HUDEP-2 (cell line): ENCODE measurements around the gene SNRPB.
"Not testable (repeated sequence)": the region's sequence is repeated elsewhere in the genome, so short reads cannot be mapped to it uniquely, and the experiment has no call there.

ENCODE experiments used
- DNase-seq, 76 experiments: peaks; one replicate each; lab custom pipeline; 2025; ENCODE audit not compliant: unreplicated experiment in 76 of 76; lab: John Stamatoyannopoulos, UW

The SNRPB gene

DNA sequence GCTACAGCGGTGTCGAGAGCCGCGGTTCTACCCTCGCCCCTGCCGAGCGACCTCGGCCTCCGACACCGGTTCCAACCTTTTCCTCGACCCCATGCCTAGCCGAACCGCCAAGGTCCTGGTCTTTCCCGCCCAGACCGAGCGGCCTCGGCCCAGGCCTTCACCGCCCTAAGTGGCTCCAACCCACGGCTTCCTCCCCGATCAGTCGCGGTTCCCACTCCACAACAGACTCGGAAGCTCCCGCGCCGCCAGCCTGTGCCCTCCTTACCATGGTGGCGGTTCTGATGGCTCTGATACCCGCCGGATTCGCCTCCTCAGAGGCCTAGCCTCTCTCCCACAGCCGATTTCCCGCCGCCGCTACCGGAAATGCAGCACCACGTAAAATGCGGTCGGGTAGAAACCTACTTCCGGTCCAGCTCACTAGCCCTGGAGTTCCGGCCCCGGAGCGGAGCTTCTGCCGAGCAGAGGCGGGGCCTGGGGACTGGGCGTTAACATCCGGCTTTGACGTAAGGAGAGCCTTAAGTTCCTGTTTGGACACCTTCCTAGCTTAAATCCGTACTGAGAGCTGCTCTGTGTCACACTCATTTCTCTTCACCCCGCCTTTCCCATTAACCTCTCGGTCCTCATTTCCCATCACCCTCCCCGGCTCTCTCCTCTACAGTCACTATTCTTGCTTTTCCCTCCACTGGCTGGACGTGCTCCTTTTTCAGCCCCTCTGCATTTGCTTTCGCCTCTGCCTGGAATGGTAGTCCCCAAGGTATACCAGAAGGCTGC is at the start of gene SNRPB:
TSS of gene SNRPB (minus strand) at position 367 of the 771 bp plus-strand sequence. CDS start at position 268, 99 bp downstream.
- peak; percentile 45 to 98 (median 93) for DNase-seq

DNA sequence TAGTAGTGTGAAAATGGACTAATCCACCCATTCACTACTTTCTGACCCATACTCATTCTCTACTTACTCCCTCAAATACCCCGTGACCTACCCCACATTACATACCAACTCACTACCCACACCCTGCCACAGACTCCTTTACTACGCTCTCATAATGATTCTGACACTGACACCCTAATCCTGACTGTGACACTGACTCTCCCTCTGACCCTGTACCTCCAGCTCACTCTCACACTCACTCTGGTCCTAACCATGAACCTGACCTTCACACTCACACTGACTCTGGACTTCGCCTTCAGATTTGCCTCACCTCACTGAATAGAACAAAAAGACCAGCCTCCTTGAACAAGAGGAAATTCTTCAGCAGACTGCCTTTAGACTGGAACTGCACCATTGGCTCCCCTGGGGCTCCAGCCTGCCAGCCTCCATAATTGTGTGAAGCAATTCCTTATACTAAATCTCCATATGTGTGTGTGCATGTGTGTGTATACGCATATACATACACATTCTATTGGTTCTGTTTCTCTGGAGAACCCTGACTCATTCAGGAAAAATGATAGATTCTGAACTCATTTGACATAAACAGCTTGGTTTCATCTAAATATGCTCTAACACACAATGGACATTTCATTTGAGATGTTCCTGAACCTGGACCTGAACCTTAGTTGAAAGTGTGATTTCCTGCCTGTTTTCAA is 48.7 kb upstream of the SNRPB start:
- no peak for DNase-seq

DNA sequence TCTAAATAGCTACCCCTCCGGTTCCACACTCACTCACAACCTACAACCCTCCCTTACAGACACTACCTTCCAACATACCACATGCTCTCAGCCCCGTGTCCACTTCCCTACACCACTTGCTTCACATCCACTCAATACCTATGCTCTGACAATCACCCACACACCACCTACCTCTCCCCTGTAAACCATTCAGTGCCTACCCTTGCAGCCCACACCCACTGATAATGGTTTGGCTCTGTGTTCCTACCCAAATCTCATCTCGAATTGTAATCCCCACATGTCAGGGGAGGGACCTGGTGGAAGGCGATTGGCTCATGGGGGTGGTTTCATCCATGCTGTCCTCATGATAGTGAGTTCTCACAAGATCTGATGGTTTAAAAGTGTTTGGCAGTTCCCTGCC is 48.0 kb upstream of the SNRPB start:
- peak in 58 of 76 experiments; percentile 14 to 86 (median 42) for DNase-seq

DNA sequence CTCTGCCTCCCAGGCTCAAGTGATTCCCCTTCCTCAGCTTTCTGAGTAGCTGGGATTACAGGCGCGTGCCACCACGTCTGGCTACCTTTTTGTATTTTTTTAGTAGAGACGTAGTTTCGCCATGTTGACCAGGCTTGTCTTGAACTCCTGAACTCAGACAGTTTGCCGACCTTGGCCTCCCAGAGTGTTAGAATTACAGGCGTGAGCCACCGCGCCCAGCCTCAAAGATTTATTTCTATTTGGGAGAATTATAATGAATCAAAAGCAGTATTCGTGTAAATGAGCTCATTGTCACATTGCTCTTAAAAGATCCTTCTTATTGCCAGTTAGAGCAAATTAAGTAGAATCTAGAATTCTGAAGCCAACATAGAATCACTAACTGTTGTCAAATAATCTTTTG is 47.5 kb upstream of the SNRPB start:
- DNase-seq = no peak

DNA sequence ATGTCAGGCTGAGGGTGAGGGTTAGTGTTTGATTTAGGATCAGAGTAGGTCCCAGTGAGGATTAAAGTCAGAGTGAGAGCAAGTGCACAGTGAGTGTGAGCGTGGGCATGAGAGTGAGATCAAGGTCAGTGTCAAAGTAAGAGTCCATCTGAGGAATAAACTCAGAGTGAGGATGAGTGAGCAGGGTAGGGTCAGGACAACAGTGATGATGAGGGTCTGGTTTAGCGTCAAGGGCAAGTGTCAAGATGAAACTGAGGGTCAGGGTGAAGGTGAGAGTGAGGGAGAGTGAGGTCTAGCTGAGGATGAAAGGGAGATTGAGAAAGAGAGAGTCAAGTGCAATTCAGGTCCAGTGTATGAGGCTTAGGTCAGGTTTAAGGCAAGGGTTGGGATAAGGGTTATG is 45.8 kb upstream of the SNRPB start:
- no peak for DNase-seq

DNA sequence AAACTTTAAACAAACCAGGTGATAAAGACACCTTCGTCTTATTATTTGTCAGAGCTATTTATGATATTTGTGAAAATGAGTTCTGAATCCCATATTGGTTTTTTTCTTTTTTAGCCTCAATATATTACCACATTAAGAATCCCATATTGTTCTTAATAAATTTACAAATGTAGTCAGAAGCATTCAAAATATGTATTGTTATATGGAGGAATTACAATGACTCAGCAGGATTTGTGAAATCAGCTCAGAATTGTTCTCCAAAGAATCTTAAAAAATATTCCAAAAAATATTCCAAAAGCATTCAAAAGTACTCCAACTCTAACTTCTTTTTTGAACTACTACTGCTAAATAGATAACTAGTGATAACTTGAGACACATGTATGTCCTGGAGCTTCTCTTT is 44.6 kb upstream of the SNRPB start:
- no peak for DNase-seq

DNA sequence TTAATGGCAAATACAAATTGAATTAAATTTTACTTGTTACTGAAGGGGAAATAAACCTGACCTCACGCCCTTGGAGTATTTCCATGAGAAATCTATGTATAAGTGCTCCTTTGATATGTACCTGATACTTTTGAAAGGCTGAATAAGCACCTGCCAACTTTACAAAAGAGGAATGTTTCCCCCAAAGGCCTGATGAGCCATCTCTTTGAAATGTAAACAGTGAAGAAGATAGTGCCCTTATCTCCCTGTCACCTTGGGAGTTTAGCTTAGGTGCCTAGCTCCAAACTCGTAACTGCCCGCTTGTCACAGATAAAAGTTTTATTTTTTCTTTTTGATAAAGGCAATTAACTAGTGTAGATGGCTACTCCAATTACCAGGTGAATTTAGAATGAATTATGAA is 39.2 kb upstream of the SNRPB start:
- DNase-seq = no peak

DNA sequence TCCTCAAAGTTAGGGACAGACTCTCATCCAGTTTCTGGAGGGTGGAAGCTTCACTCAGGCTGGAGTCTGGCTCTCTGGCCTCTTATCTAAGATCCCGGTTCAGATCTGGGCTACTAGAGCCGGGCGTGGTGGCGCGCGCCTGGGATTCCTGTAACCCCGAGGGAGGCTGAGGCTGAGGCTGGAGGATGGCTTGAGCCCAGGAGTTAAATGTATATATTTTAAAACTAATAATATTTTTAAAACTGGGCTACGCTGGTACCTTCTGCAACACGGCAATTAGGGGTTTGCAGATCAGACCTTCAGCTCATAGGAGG is 38.8 kb upstream of the SNRPB start:
- peak in 8 of 76 experiments; percentile 23 to 69 (median 48) for DNase-seq

DNA sequence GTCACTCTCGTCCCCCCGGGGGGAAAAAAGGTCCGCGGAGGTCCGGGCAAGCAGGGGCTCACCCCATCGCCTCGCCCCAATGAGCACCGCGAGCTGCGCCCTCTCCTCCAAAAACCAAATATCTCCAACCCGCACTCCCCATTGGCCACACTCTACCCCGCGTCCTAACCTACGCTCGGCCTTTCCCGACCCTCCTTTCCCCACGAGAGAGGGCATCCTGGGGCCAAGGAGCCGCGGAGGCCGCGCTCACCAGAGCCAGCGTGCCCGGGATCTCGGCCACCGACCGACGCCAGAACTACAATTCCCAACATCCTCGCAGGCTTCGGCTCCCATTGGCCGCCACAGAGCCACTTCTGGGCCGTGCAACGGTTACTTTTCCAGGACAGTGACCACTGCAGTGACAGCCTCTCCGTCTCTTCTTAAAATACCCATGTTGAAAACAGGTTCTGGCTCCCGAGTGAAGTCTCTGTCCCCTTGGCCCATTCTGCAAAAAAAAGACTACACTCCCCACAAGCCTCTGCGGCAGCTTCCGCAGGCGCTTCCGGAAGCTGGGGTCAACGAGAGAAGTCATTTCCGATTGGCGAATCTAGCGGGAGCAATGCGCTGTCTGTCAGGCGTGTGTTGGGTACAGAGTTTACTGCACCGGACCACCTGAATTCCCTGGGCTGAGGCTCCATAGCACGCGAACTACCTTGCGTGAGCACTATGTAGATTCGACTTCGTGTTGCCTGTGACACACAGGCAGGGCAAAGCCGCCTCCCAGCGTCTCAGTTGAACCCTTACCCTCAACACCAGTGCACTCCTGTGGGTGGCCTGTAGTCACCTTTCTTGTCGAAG is 38.3 kb upstream of the SNRPB start, which contains the start of gene ZNF343:
TSS of gene ZNF343 (minus strand) at position 285 of the 837 bp plus-strand sequence. CDS start 15,020 bp downstream, outside the sequence.
- DNase-seq = peak in 73 of 76 experiments; percentile 22 to 90 (median 66)

DNA sequence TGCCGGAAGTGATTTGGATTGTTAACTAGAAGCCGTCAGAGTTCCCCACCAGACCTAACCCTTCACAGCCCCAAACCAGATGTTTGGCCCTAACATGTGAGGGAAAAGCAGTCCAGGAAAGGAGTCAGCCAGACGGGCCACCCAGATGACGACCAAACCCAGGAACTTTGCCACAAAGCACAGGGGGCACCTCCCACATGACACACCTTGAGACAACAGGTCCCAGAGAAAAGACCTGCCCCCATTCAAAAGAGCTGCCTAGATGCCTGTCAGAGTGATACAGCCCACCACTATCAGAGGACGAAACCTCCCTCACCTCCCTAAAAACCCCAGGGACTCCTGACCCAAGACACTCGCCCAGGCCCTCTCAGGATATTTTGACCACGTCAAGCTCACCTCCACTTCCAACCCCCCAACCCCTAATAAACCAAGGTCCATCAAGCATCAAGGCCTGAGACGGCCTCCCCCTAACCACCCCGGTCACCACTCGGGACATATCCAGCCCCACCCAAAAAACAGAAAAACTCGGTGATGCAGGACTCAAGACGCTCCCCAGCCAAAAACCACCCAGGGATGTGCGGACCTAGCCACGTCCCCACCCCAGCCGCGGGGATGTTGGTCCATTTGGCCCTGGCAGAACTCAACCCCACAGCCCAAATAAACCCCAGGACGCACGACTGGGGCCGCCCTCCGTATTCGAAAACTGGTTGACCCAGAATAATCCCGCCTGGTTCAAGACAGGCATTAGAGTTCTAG is 37.5 kb upstream of the SNRPB start:
- peak in 7 of 76 experiments; percentile 2 to 41 (median 10) for DNase-seq

DNA sequence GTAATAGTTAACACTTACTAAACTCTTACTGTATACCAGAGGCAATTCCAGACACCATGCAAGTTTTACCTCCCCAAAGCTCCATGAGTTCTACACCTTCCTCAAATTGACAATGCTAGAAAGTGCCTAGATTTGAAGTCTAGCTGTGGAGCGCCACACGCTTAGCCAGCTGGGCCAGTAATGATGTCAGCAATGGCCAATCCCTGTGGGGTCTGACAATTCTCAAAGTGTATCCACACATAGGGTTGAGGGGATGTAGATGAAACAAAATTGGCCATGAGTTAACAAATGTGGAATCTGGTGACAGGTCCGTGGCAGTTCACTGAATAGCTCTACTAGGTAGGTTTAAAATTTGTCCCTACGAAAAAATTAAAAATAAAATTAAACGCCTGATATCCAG is 36.9 kb upstream of the SNRPB start:
- peak in 1 of 76 experiments; percentile 4 for DNase-seq

DNA sequence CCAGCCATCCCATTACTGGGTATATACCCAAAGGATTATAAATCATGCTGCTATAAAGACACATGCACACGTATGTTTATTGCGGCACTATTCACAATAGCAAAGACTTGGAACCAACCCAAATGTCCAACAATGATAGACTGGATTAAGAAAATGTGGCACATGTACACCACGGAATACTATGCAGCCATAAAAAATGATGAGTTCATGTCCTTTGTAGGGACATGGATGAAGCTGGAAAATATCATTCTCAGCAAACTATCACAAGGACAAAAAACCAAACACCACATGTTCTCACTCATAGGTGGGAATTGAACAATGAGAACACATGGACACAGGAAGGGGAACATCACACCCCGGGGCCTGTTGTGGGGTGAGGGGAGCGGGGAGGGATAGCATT is 35.8 kb upstream of the SNRPB start:
- DNase-seq = not testable (repeated sequence)

DNA sequence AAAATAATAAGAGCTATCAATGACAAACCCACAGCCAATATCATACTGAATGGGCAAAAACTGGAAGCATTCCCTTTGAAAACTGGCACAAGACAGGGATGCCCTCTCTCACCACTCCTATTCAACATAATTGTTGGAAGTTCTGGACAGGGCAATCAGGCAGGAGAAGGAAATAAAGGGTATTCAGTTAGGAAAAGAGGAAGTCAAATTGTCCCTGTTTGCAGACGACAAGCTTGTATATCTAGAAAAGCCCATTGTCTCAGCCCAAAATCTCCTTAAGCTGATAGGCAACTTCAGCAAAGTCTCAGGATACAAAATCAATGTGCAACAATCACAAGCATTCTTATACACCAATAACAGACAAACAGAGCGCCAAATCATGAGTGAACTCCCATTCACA is 34.2 kb upstream of the SNRPB start:
- not testable (repeated sequence) for DNase-seq

DNA sequence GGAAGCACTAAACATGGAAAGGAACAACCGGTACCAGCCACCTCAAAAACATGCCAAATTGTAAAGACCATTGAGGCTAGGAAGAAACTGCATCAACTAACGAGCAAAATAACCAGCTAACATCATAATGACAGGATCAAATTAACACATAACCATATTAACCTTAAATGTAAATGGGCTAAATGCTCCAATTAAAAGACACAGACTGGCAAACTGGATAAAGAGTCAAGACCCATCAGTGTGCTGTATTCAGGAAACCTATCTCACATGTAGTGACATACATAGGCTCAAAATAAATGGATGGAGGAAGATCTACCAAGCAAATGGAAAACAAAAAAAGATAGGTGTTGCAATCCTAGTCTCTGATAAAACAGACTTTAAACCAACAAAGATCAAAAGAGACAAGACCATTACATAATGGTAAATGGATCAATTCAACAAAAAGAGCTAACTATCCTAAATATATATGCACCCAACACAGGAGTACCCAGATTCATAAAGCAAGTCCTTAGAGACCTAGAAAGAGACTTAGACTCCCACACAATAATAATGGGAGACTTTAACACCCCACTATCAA is 32.3 kb upstream of the SNRPB start:
- not testable (repeated sequence) for DNase-seq

DNA sequence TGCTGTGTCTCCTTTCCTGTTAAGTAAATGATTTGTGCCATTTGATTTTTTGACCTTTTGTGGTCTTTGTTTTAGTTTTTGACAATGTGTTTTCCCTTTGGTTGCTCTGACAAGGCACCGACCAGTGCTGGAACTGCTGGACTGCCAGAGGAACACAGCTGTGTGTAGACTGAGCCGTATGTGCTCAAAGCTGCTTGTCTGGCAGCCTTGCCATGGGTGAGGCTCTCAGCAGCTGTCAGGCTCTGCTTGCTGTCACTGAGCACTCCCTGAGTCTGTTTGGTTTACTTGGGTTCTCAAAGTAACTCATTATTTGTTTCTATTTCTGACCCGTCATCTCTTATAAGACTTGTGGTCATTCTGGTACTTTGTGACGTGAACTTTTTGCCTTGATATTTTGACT is 15.1 kb upstream of the SNRPB start:
- no peak for DNase-seq

DNA sequence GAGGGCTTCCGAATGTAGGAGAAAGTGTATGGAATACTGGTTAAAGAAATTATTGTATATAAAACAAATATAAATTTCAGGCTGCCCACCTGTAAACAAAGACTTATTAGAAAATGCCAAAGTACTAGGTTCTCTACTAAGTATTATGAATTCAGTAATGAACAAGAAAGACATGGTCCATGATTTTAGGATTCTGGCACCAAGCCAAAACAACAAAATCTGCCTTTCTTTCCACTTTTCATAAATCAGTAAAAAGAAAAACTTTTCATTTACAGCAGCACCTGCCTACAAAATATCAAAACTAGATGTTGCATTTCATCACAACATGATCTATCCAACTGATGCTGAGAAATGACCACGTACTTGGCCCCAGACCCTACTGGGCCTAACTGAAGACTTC is 14.5 kb upstream of the SNRPB start:
- DNase-seq = no peak

DNA sequence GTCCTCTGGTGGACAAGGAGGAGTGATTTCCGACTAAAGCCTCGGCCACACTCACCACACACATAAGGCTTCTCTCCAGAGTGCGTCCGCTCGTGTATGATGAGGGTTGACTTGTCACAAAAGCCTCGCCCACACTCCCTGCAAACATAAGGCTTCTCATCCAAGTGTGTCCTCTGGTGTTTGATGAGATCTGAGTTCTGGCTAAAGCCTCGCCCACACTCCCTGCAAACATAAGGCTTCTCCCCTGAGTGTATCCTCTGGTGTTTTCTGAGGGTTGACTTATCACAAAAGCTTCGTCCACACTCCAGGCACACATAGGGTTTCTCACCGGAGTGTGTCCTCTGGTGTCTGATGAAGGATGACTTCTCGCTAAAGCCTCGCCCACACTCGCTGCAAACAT is 12.9 kb upstream of the SNRPB start:
- no peak for DNase-seq

DNA sequence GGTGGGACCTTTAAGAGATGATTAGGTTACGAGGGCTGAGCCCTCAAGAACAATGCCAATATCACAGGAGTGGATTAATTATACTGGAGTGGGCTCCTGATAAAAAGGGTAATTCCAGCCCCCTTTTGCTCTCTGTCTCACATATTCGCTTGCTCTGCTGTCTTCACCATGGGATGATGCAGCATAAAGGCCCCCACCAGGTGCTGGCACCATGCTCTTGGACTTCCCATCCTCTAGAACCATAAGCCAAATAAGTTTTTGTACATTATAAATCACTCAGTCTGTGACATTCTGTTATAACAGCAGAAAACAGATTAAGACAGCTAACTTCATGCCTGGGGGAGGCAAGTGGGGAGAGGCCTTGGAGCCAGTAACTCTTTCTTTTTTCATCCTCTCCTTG is 9.8 kb upstream of the SNRPB start:
- no peak for DNase-seq

DNA sequence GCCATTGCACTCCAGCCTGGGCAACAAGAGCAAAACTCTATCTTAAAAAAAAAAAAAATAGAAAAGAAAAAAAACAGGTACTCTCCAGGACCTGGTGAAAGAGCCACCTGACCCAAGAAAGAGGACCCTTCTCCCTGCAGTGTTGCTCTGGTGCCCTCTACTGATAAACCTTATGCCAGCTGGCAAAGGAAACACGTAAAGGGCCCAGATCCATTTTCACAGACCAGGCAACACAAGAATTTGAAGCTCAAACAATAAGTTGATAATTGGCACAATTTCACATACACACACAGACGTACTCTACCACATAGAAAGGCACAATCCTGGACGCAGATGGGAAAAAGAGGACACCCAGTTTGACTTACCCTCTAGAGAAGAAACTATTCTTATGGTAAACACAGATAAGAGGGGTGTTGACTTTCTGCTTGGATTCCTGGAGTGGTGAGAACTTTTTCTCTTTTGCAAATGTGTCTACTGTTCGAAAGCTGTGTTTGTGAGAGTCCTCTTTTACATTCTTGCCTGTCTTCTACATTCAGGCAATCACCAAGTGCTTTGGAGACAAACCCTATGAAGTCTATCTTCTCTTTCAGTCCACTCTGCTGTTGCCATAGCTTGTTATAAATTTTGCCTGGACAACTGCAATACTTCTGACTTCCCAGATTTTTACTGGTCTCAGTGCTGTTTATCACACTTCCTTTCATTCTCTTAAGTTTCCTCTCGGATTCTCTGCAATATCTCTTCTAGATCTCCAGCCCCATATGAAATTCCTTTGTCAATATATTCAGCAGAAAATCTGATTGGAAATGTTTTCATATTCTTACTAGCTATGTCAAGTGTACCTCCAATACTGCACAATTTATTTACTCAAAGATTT is 6.4 kb upstream of the SNRPB start:
- DNase-seq = peak in 11 of 76 experiments; percentile 3 to 30 (median 18)
